Parathyroid adenoma (tissue), 2 donors: ENCODE measurements around the gene TSPEAR.

Experiments used
- H2AFZ ChIP-seq: fragments of 300-600 bp; sonication (generic); one replicate; pipeline ENCODE4 v1.7.0; 2017; ENCODE audit warnings: antibody characterized with exemption, mild to moderate bottlenecking
- H3K27ac ChIP-seq: fragments of 300-600 bp; sonication (generic); one replicate; pipeline ENCODE4 v1.7.0; 2017
- H3K27me3 ChIP-seq: fragments of 300-600 bp; sonication (generic); one replicate; pipeline ENCODE4 v1.7.0; 2017; ENCODE audit warnings: low read length; ENCODE audit not compliant: control insufficient read depth, insufficient read depth
- H3K36me3 ChIP-seq: fragments of 300-600 bp; sonication (generic); one replicate; pipeline ENCODE4 v1.7.0; 2017; ENCODE audit warnings: low read length; ENCODE audit not compliant: control insufficient read depth, insufficient read depth
- H3K4me1 ChIP-seq: fragments of 300-600 bp; sonication (generic); one replicate; pipeline ENCODE4 v1.7.0; 2017; ENCODE audit warnings: control low read depth
- H3K4me2 ChIP-seq: fragments of 300-600 bp; sonication (generic); one replicate; pipeline ENCODE4 v1.7.0; 2017; ENCODE audit warnings: low read length
- H3K4me3 ChIP-seq: fragments of 300-600 bp; sonication (generic); one replicate; pipeline ENCODE4 v1.7.0; 2017; ENCODE audit warnings: low read depth, low read length
- H3K79me2 ChIP-seq: fragments of 300-600 bp; sonication (generic); one replicate; pipeline ENCODE4 v1.7.0; 2017; ENCODE audit warnings: control low read depth
- H3K9ac ChIP-seq: fragments of 300-600 bp; sonication (generic); one replicate; pipeline ENCODE4 v1.7.0; 2017; ENCODE audit warnings: mild to moderate bottlenecking
- H3K9me3 ChIP-seq: fragments of 300-600 bp; sonication (generic); one replicate; pipeline ENCODE4 v1.7.0; 2017; ENCODE audit warnings: low read length; ENCODE audit not compliant: control insufficient read depth
- TF ChIP-seq, protein P1 (sequence below): fragments of 300-600 bp; sonication (generic); IDR thresholded peaks from one replicate; pipeline ENCODE4 v1.7.0; 2017; ENCODE audit warnings: antibody characterized with exemption, mild to moderate bottlenecking
- donor health status: primary hyperparathyroidism.

Gene TSPEAR

DNA sequence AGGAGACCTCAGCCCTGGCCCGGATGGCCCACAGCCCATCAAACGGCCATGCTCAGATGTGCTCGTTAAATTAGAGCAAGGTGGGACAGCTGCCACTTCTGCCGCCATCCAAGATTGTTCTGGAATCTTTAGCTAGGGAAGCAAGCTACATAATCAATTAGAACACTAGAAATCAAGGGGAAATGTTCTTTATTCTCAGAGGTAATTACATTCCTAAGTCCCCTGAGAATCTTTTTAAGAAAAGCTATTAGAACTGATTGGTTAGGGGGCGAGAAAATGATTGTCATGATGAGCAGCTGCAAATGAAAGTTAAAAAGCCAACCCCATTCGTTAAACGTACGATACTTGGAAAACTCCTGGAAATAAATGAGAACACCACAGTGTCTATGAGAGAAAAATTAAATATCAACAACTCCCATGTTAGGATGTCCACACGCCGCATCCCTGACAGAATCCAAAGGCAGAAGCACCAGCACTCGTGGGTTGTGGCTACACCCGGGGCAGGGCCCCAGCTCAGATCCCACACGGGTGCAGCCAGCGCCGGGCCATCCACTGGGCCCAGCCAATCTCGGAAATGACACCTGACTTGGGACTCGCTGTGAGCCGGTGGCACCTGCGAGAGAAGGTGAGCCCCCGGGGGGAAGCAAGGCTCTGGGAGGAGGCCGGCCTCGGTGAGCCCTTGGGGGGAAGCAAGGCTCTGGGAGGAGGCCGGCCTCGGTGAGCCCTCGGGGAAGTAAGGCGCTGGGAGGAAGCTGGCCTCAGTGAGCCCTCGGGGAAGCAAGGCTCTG, 209.0 kb downstream of the TSPEAR start:
- Histone ChIP-seq H3K79me2 (no peaks in the 10 kb centered on the region), H3K4me2 (no peak overlapping the region), H3K4me1 (no peaks in the 10 kb centered on the region), H3K36me3 (no peaks in the 10 kb centered on the region), H3K4me3 (no peak overlapping the region), H3K27ac (no peak overlapping the region), H3K9ac (no peak overlapping the region), H2AFZ (no peak overlapping the region), H3K27me3 (no peaks in the 10 kb centered on the region), H3K9me3 (no peaks in the 10 kb centered on the region)
- TF ChIP-seq, protein P1, sequence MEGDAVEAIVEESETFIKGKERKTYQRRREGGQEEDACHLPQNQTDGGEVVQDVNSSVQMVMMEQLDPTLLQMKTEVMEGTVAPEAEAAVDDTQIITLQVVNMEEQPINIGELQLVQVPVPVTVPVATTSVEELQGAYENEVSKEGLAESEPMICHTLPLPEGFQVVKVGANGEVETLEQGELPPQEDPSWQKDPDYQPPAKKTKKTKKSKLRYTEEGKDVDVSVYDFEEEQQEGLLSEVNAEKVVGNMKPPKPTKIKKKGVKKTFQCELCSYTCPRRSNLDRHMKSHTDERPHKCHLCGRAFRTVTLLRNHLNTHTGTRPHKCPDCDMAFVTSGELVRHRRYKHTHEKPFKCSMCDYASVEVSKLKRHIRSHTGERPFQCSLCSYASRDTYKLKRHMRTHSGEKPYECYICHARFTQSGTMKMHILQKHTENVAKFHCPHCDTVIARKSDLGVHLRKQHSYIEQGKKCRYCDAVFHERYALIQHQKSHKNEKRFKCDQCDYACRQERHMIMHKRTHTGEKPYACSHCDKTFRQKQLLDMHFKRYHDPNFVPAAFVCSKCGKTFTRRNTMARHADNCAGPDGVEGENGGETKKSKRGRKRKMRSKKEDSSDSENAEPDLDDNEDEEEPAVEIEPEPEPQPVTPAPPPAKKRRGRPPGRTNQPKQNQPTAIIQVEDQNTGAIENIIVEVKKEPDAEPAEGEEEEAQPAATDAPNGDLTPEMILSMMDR, result no peak

DNA sequence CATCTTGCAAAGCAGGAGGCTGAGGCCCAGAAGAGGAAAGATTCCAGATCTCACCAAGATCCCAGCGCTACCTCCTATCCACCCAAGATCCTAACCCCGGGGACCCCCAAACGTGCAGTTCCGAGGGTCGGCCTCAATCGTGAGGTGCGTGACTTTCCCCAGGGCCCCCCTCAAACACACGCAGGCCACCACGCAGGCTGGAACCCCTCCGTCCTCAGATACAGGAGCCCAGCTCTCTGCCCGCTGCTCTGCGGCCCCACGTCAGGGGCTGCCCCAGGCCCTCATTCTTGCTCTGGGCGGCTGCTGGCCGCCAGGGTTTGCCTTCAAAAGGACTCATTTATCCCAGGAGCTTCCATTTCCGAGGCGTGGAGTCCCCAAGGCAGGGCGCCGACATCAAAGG, 211.3 kb downstream of the TSPEAR start:
- Histone ChIP-seq H3K9me3 (no peaks in the 10 kb centered on the region), H3K4me3 (no peak overlapping the region), H3K9ac (no peak overlapping the region), H3K27me3 (no peaks in the 10 kb centered on the region), H2AFZ (no peak overlapping the region), H3K4me1 (no peaks in the 10 kb centered on the region), H3K79me2 (no peaks in the 10 kb centered on the region), H3K36me3 (no peaks in the 10 kb centered on the region), H3K4me2 (no peak overlapping the region), H3K27ac (no peak overlapping the region)
- TF ChIP-seq, protein P1, result no peak

DNA sequence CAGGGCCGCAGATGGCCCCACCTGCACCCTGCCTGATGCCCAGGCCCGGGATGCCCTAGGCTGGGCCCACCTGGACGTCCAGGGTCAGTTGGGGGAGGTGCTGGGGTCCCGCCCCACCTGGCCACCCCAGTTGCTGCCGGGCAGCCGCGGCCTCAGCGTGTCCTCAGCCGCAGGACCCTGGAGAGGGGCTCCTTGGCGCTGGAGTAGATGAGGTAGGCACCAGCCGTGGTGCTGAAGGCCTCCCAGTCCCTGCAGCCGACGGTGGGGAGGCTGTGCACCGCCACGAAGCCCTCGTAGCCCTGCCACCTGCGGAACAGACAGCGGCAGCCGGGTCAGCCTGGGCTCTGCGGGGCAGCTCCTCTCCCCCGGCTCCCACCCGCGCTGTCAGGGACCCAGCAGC, 211.7 kb downstream of the TSPEAR start:
- Histone ChIP-seq H3K9ac (no peak overlapping the region), H3K4me3 (no peak overlapping the region), H3K79me2 (no peaks in the 10 kb centered on the region), H3K27me3 (no peaks in the 10 kb centered on the region), H3K9me3 (no peaks in the 10 kb centered on the region), H2AFZ (no peak overlapping the region), H3K4me2 (no peak overlapping the region), H3K27ac (no peak overlapping the region), H3K4me1 (no peaks in the 10 kb centered on the region), H3K36me3 (no peaks in the 10 kb centered on the region)
- TF ChIP-seq, protein P1, result no peak

DNA sequence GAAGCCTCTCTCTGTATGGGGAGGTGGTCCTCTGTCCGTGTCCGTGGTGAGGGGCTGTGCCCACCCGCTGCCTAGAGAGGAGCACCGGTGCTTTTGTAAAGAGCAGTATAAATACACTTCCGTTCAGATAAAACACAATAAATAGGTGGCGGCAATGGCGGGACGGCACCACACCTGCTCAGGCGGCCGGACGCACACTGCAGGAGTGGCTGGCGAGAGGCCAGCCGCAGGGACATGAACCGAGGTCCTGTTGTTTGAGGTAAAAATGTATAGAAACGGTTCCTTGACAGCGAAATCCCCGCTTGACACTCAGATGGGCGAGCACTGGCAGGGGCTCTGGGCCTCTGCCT, 212.2 kb downstream of the TSPEAR start:
- TF ChIP-seq, protein P1, result no peak
- Histone ChIP-seq H3K27ac (no peak overlapping the region), H2AFZ (no peak overlapping the region), H3K4me1 (no peaks in the 10 kb centered on the region), H3K4me2 (no peak overlapping the region), H3K79me2 (no peaks in the 10 kb centered on the region), H3K27me3 (no peaks in the 10 kb centered on the region), H3K9me3 (no peaks in the 10 kb centered on the region), H3K9ac (no peak overlapping the region), H3K4me3 (no peak overlapping the region), H3K36me3 (no peaks in the 10 kb centered on the region)
